ENCODE results near the gene CDR2. TPM values are rescaled to one million over a fixed set of nuclear protein-coding genes. Genes with fewer than 3 reads are reported as not detected.

CDR2 gene
- total and polyA plus RNA-seq, 2 of the 13 experiments (the other 11 are each of a cell fraction or from before 2014, with no cell fraction given) = 59.0 to 78.9 TPM

DNA sequence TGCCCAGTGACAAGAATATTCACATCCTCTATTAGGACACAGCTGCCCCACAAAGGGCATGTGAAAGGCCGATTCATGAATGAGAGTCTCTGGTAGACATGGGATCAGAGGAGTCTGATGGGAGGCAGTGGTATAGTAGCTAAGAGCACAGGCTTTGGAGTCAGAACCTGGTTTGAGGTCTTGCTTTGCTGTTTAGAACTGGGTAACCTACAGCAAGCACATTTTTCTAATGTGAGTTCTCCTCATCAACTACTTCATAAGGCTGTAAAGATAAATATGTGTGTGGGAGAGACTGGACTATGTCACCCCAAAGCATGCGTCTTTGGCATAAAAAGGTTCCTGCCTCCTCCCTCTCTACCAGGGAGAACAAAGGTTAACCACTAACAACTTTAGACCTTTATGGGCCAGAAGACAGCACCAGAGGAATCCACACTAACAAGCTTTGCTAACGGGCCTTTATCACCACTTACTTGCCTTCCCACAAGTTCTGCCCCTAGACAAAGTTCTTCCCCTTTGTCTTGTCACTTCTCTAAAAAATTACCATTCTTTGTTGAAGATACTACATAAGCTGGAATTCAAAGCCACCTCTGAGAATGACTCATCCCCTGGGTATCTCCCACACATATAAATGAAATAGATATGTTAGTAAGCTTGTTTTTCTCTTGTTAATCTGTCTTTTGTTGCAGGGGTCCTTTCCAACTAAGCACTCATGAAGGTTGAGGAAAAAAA lies 21.1 kb downstream of the CDR2 start (continued):
- TF ChIP-seq ZHX2 (IDR thresholded peaks at IDR 0.05; ENCODE audit: low read depth) (no peak), ZHX2 (CRISPR knock-in tag; IDR thresholded peaks at IDR 0.05; ENCODE audit: borderline replicate concordance) (0 out of 2 replicates have a peak, but pooled peaks have one; percentile 29), MED1 (CRISPR knock-in tag; IDR thresholded peaks at IDR 0.05) (0 out of 2 replicates have a peak, but pooled peaks have one; percentile 2), ZNF367 (CRISPR knock-in tag; IDR thresholded peaks at IDR 0.05; ENCODE audit: borderline replicate concordance) (no peak), E2F1 (CRISPR knock-in tag; IDR thresholded peaks at IDR 0.05) (0 out of 2 replicates have a peak, but pooled peaks have one; percentile 15), ZNF713 (CRISPR knock-in tag; IDR thresholded peaks at IDR 0.05) (0 out of 2 replicates have a peak, but pooled peaks have one; percentile 33), RBM22 (optimal IDR thresholded peaks at IDR 0.05; ENCODE audit: low read length) (peak; percentile 67), PTBP1 (IDR thresholded peaks at IDR 0.05; ENCODE audit: low read depth, low read length, poor library complexity, severe bottlenecking) (no peak), PBX2 (CRISPR knock-in tag; IDR thresholded peaks at IDR 0.05) (no peak), ZNF543 (CRISPR knock-in tag; IDR thresholded peaks at IDR 0.05) (peak; percentile 24; the same call in 1 of the 2 replicates), BRF2 (CRISPR knock-in tag; IDR thresholded peaks at IDR 0.05) (0 out of 2 replicates have a peak, but pooled peaks have one; percentile 48), PHB2 (IDR thresholded peaks at IDR 0.05; ENCODE audit: partially characterized antibody) (no peak), TEAD2 (CRISPR knock-in tag; IDR thresholded peaks at IDR 0.05) (0 out of 2 replicates have a peak, but pooled peaks have one; percentile 11), SAP130 (CRISPR knock-in tag; IDR thresholded peaks at IDR 0.05; ENCODE audit: low read depth) (peak; percentile 52)
- TF ChIP-seq, protein P1, sequence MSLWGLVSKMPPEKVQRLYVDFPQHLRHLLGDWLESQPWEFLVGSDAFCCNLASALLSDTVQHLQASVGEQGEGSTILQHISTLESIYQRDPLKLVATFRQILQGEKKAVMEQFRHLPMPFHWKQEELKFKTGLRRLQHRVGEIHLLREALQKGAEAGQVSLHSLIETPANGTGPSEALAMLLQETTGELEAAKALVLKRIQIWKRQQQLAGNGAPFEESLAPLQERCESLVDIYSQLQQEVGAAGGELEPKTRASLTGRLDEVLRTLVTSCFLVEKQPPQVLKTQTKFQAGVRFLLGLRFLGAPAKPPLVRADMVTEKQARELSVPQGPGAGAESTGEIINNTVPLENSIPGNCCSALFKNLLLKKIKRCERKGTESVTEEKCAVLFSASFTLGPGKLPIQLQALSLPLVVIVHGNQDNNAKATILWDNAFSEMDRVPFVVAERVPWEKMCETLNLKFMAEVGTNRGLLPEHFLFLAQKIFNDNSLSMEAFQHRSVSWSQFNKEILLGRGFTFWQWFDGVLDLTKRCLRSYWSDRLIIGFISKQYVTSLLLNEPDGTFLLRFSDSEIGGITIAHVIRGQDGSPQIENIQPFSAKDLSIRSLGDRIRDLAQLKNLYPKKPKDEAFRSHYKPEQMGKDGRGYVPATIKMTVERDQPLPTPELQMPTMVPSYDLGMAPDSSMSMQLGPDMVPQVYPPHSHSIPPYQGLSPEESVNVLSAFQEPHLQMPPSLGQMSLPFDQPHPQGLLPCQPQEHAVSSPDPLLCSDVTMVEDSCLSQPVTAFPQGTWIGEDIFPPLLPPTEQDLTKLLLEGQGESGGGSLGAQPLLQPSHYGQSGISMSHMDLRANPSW (CRISPR knock-in tag; IDR thresholded peaks at IDR 0.05; ENCODE audit: borderline replicate concordance) = no peak
- TF ChIP-seq, protein P2, sequence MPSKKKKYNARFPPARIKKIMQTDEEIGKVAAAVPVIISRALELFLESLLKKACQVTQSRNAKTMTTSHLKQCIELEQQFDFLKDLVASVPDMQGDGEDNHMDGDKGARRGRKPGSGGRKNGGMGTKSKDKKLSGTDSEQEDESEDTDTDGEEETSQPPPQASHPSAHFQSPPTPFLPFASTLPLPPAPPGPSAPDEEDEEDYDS (CRISPR knock-in tag; IDR thresholded peaks at IDR 0.05) = peak; percentile 61; the same call in 1 of the 2 replicates

Data from HepG2 (cell line).